Measurements from ENCODE around the gene GARIN5A.

GARIN5A gene

GRCh38 chr19:50476224-50476906 lies at the start of gene GARIN5A, which contains the start of gene EMC10:
Gene GARIN5A (minus strand): TSS chr19:50476848. CDS start chr19:50476388, 460 bp downstream.
Gene EMC10 (plus strand): TSS chr19:50476507. CDS start chr19:50476545, 38 bp downstream.
- peak; percentile 58 for DNase-seq

- no peak for DNase-seq
Observed at GRCh38 chr19:50522881-50523280, 46.2 kb upstream of the GARIN5A start.

- DNase-seq, result no peak
Observed at GRCh38 chr19:50520822-50521465, 44.3 kb upstream of the GARIN5A start.

- no peak for DNase-seq
Observed at GRCh38 chr19:50519006-50519575, 42.4 kb upstream of the GARIN5A start.

GRCh38 chr19:50518091-50519005 lies 41.7 kb upstream of the GARIN5A start:
- no peak for DNase-seq

- DNase-seq, result no peak
Observed at GRCh38 chr19:50517704-50518075, 41.0 kb upstream of the GARIN5A start.

- DNase-seq, result no peak
Observed at GRCh38 chr19:50516964-50517703, 40.5 kb upstream of the GARIN5A start.

GRCh38 chr19:50516456-50516855 lies 39.8 kb upstream of the GARIN5A start:
- no peak for DNase-seq

GRCh38 chr19:50515168-50515561 lies 38.5 kb upstream of the GARIN5A start:
- DNase-seq, result no peak

GRCh38 chr19:50514346-50515167 lies 37.9 kb upstream of the GARIN5A start:
- peak; percentile 60 for DNase-seq

GRCh38 chr19:50513746-50514345 lies 37.2 kb upstream of the GARIN5A start, which contains the start of gene ASPDH:
Gene ASPDH (minus strand): TSS chr19:50513913. CDS start chr19:50513823, 90 bp downstream.
- DNase-seq, result no peak

GRCh38 chr19:50512999-50513745 lies 36.5 kb upstream of the GARIN5A start:
- DNase-seq, result no peak

- no peak for DNase-seq
Observed at GRCh38 chr19:50512112-50512998, 35.7 kb upstream of the GARIN5A start.

GRCh38 chr19:50511069-50511822 lies 34.6 kb upstream of the GARIN5A start, which contains the start of gene JOSD2:
Gene JOSD2 (minus strand): TSS chr19:50511191. CDS start chr19:50510431, 760 bp downstream.
- peak; percentile 98 for DNase-seq

- peak; percentile 74 for DNase-seq
Observed at GRCh38 chr19:50510700-50511068, 34.0 kb upstream of the GARIN5A start.

GRCh38 chr19:50510121-50510670 lies 33.5 kb upstream of the GARIN5A start:
- no peak for DNase-seq

- no peak for DNase-seq
Observed at GRCh38 chr19:50509366-50509765, 32.7 kb upstream of the GARIN5A start.

- DNase-seq, result no peak
Observed at GRCh38 chr19:50508843-50509190, 32.2 kb upstream of the GARIN5A start.

All from NCI-H1694 (cell line).